A549 (cell line): ENCODE data around the gene LY6G5C.

ENCODE experiments used
- EP300 ChIP-seq, 2 experiments: fragments of >200 bp; sonication (Bioruptor Twin); formaldehyde crosslinking; IDR thresholded peaks; 2 replicates in 1 of 2; 3 replicates in 1 of 2; pipeline ENCODE4 v1.6.1; 2016 to 2017
- FOSB ChIP-seq: fragments of 250-450 bp; sonication (Bioruptor Pico); IDR thresholded peaks from 2 replicates; pipeline ENCODE4 v1.5.0; 2020; ENCODE audit warnings: mild to moderate bottlenecking, moderate library complexity
- MAFK ChIP-seq: fragments of 450-650 bp; IDR thresholded peaks from 2 replicates; pipeline ENCODE4 v1.6.1; 2014; ENCODE audit not compliant: partially characterized antibody
- POLR2A ChIP-seq: IDR thresholded peaks from 2 replicates; pipeline ENCODE4 v1.6.1; 2012; ENCODE audit warnings: mild to moderate bottlenecking, low read length
- POLR2AphosphoS2 ChIP-seq: conservative IDR thresholded peaks from 2 replicates; pipeline ENCODE4 v1.6.1; 2012; ENCODE audit warnings: low read length, improper control_type of control experiment, inconsistent platforms
- RCOR1 ChIP-seq: fragments of 150-350 bp; IDR thresholded peaks from 2 replicates; pipeline ENCODE4 v1.6.1; 2014; ENCODE audit warnings: antibody characterized with exemption, low read length, low read depth
- TP53 ChIP-seq: fragments of 250-450 bp; sonication (Bioruptor Pico); IDR thresholded peaks from 2 replicates; pipeline ENCODE4 v1.5.0; 2021; ENCODE audit warnings: mild to moderate bottlenecking, moderate library complexity
- ZNF302 ChIP-seq: fragments of 250-450 bp; sonication (Bioruptor Pico); IDR thresholded peaks from 2 replicates; pipeline ENCODE4 v1.9.0; 2021; ENCODE audit warnings: inconsistent platforms, mild to moderate bottlenecking, moderate library complexity
- TF ChIP-seq, protein P1 (sequence below): fragments of >200 bp; sonication (Bioruptor Twin); formaldehyde crosslinking; IDR thresholded peaks from 3 replicates; pipeline ENCODE4 v1.5.1; 2016
- TF ChIP-seq, protein P2 (sequence below): fragments of 450-650 bp; IDR thresholded peaks from 2 replicates; pipeline ENCODE4 v1.6.1; 2014; ENCODE audit warnings: antibody characterized with exemption

DNA sequence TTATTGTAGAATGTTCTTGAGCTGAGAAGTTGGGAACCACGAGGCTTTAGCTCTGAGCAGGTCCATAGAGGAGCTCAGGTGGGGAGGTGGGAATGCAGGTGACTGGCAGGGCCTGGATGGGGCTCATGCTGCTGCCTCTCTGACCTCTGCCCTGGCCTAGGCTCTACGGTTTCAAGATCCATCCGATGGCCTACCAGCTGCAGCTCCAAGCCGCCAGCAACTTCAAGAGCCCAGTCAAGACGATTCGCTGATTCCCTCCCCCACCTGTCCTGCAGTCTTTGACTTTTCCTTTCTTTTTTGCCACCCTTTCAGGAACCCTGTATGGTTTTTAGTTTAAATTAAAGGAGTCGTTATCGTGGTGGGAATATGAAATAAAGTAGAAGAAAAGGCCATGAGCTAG lies 11.2 kb downstream of the LY6G5C start, which contains the start of gene LY6G5B:
- TF ChIP-seq POLR2A (no peak), FOSB (CRISPR knock-in tag) (no peak), EP300 (IDR thresholded peaks at IDR 0.05) (no peak), MAFK (no peak), ZNF302 (CRISPR knock-in tag) (no peak), TP53 (no peak), POLR2AphosphoS2 (no peak), RCOR1 (no peak)
- TF ChIP-seq, protein P1, sequence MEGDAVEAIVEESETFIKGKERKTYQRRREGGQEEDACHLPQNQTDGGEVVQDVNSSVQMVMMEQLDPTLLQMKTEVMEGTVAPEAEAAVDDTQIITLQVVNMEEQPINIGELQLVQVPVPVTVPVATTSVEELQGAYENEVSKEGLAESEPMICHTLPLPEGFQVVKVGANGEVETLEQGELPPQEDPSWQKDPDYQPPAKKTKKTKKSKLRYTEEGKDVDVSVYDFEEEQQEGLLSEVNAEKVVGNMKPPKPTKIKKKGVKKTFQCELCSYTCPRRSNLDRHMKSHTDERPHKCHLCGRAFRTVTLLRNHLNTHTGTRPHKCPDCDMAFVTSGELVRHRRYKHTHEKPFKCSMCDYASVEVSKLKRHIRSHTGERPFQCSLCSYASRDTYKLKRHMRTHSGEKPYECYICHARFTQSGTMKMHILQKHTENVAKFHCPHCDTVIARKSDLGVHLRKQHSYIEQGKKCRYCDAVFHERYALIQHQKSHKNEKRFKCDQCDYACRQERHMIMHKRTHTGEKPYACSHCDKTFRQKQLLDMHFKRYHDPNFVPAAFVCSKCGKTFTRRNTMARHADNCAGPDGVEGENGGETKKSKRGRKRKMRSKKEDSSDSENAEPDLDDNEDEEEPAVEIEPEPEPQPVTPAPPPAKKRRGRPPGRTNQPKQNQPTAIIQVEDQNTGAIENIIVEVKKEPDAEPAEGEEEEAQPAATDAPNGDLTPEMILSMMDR: no peak
- TF ChIP-seq, protein P2, sequence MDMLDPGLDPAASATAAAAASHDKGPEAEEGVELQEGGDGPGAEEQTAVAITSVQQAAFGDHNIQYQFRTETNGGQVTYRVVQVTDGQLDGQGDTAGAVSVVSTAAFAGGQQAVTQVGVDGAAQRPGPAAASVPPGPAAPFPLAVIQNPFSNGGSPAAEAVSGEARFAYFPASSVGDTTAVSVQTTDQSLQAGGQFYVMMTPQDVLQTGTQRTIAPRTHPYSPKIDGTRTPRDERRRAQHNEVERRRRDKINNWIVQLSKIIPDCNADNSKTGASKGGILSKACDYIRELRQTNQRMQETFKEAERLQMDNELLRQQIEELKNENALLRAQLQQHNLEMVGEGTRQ: no peak
